ENCODE measurements around the gene LILRA1.

LILRA1 gene

DNA sequence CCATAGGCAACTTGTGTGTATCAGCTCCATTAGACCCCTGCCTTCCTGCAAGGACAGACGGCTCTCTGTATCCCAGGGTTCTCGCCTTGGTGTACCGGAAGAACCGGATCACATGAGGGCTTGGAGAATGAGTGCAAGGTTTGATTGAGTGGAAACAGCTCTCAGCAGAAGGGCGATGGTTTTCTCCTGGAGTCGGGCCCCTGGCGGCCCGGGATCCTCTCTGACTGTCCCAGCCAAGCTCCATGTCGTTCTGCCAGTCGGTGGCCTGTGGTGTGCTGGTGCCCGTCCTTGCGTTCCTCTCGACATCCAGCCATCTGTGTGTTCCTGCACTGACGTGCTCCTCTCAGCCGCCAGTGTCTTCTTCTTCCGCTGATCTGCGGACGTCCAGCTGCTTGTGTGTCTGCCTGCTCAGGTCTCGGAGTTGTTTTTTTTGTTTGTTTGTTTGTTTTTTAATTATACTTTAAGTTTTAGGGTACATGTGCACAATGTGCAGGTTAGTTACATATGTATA is 53.0 kb downstream of the LILRA1 start:
- H3K4me3 ChIP-seq (ENCODE audit: low read depth, low read length), result no peak overlapping the region
- DNase-seq (ENCODE audit: low read depth), result no peak
- TF ChIP-seq, protein P1, sequence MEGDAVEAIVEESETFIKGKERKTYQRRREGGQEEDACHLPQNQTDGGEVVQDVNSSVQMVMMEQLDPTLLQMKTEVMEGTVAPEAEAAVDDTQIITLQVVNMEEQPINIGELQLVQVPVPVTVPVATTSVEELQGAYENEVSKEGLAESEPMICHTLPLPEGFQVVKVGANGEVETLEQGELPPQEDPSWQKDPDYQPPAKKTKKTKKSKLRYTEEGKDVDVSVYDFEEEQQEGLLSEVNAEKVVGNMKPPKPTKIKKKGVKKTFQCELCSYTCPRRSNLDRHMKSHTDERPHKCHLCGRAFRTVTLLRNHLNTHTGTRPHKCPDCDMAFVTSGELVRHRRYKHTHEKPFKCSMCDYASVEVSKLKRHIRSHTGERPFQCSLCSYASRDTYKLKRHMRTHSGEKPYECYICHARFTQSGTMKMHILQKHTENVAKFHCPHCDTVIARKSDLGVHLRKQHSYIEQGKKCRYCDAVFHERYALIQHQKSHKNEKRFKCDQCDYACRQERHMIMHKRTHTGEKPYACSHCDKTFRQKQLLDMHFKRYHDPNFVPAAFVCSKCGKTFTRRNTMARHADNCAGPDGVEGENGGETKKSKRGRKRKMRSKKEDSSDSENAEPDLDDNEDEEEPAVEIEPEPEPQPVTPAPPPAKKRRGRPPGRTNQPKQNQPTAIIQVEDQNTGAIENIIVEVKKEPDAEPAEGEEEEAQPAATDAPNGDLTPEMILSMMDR (IDR thresholded peaks at IDR 0.05; ENCODE audit: control insufficient read depth, extremely low read depth, insufficient read depth), result no peak

DNA sequence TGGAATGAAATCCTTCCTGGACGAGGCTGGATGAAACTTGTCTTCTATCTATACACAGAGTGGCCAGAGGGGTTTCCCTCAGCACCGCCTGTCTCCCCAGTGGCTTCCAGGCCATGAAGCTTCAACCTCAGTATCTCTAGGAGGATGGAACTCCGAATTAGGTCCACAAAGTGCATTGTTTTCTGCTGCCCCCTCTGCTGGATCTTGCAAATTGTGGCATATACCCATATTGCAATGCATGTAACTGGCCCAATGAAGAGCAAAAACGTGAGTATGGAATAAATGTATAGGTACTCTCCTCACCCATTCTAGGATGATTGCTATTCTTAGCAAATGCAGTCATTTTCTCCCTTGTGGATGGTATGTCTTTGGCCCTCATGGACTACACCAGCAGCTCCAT is 54.7 kb downstream of the LILRA1 start:
- no peak for DNase-seq (ENCODE audit: low read depth)
- TF ChIP-seq, protein P1 (IDR thresholded peaks at IDR 0.05; ENCODE audit: control insufficient read depth, extremely low read depth, insufficient read depth), result no peak
- H3K4me3 ChIP-seq (ENCODE audit: low read depth, low read length), result no peak overlapping the region

DNA sequence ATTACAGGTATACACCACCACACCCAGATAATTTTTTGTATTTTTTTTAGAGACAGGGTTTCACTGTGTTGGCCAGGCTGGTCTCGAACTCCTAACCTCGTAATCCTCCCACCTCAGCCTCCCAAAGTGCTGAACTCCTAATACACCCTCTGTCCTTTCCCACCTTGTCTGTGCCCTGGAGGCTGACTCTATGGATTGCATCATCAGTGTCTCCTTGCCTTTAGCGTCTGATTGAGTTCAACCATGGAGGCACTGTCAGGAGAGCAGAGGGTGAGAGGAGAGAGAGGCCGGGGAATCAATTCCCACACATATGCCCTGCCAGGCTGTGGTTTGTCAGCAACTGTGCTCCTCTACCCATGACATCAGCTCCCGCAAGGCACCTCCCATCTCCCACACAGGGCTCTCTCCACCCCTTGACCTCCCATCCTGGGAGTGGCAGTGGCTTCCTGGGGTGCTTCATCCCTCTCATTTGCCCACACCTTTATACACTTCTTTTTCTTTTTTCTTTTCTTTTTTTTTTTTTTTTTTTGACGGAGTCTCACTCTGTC is 56.8 kb downstream of the LILRA1 start:
- DNase-seq (ENCODE audit: low read depth), result no peak
- no peak overlapping the region for H3K4me3 ChIP-seq (ENCODE audit: low read depth, low read length)
- TF ChIP-seq, protein P1 (IDR thresholded peaks at IDR 0.05; ENCODE audit: control insufficient read depth, extremely low read depth, insufficient read depth), result no peak

All from LNCaP clone FGC (cell line).